ENCODE results near the gene ZFP91. TPM values are rescaled to one million over a fixed set of nuclear protein-coding genes. Genes with fewer than 3 reads are reported as not detected.

ZFP91 gene
- polyA plus RNA-seq, 1 donor from 2014 or later = 32.7 TPM

- no peaks in the 10 kb centered on the region for H3K79me2 ChIP-seq (replicated peaks; ENCODE audit: insufficient read depth, low read length)
- no peak overlapping the region for H3K27ac ChIP-seq (ENCODE audit: low read length)
- H4K20me1 ChIP-seq (ENCODE audit: insufficient read depth) = no peaks in the 10 kb centered on the region
- no peaks in the 10 kb centered on the region for H3K36me3 ChIP-seq (ENCODE audit: insufficient read depth, low read length)
- H3K4me2 ChIP-seq (ENCODE audit: low read length) = no peak overlapping the region
- no peak overlapping the region for H3K4me3 ChIP-seq (ENCODE audit: low read length)
- no peaks in the 10 kb centered on the region for H3K27me3 ChIP-seq (ENCODE audit: insufficient read depth, low read depth, low read length)
- TF ChIP-seq REST (IDR thresholded peaks at IDR 0.05; ENCODE audit: borderline replicate concordance) = no peak
- TF ChIP-seq MXI1 (conservative IDR thresholded peaks at IDR 0.05; ENCODE audit: poor library complexity, severe bottlenecking) = no peak
- TF ChIP-seq CTCF (IDR thresholded peaks at IDR 0.05; ENCODE audit: poor library complexity, severe bottlenecking) = no peak
- TF ChIP-seq RAD21 (conservative IDR thresholded peaks at IDR 0.05) = no peak
- no peak for TF ChIP-seq EZH2 (IDR thresholded peaks at IDR 0.05; ENCODE audit: borderline replicate concordance, insufficient read depth, low read length, poor library complexity, severe bottlenecking)
- TF ChIP-seq EP300 (conservative IDR thresholded peaks at IDR 0.05; ENCODE audit: poor library complexity, severe bottlenecking) = no peak
- no peak for TF ChIP-seq SMC3 (conservative IDR thresholded peaks at IDR 0.05; ENCODE audit: poor library complexity)
- no peak for TF ChIP-seq POLR2AphosphoS5 (IDR thresholded peaks at IDR 0.05)
- no peak for TF ChIP-seq TAF1 (IDR thresholded peaks at IDR 0.05; ENCODE audit: low read depth)
- peaks cover 5% of the 10 kb centered on the region for H3K9me3 ChIP-seq (ENCODE audit: low read length)
- no peaks in the 10 kb centered on the region for H3F3A ChIP-seq (ENCODE audit: insufficient read depth, low read length, poor library complexity, severe bottlenecking)
- no peaks in the 10 kb centered on the region for H3K9me2 ChIP-seq (ENCODE audit: insufficient read depth, low read length)
- no peak overlapping the region for H3K9ac ChIP-seq (ENCODE audit: low read length)
- H2AFZ ChIP-seq (ENCODE audit: low read depth, low read length) = no peak overlapping the region
Measured at GRCh38 chr11:58650496-58650895, 71.6 kb downstream of the ZFP91 start.

- Histone ChIP-seq H3K27me3 (ENCODE audit: insufficient read depth, low read depth, low read length) (no peaks in the 10 kb centered on the region), H3K27ac (ENCODE audit: low read length) (no peak overlapping the region), H2AFZ (ENCODE audit: low read depth, low read length) (no peak overlapping the region), H3K9me2 (ENCODE audit: insufficient read depth, low read length) (no peaks in the 10 kb centered on the region), H3F3A (ENCODE audit: insufficient read depth, low read length, poor library complexity, severe bottlenecking) (no peaks in the 10 kb centered on the region), H3K9ac (ENCODE audit: low read length) (no peak overlapping the region), H3K36me3 (ENCODE audit: insufficient read depth, low read length) (no peaks in the 10 kb centered on the region), H4K20me1 (ENCODE audit: insufficient read depth) (no peaks in the 10 kb centered on the region), H3K79me2 (replicated peaks; ENCODE audit: insufficient read depth, low read length) (no peaks in the 10 kb centered on the region), H3K9me3 (ENCODE audit: low read length) (no peaks in the 10 kb centered on the region), H3K4me3 (ENCODE audit: low read length) (no peak overlapping the region), H3K4me2 (ENCODE audit: low read length) (no peak overlapping the region)
- TF ChIP-seq EZH2 (IDR thresholded peaks at IDR 0.05; ENCODE audit: borderline replicate concordance, insufficient read depth, low read length, poor library complexity, severe bottlenecking) (no peak), POLR2AphosphoS5 (IDR thresholded peaks at IDR 0.05) (no peak), REST (IDR thresholded peaks at IDR 0.05; ENCODE audit: borderline replicate concordance) (no peak), TAF1 (IDR thresholded peaks at IDR 0.05; ENCODE audit: low read depth) (no peak), CTCF (IDR thresholded peaks at IDR 0.05; ENCODE audit: poor library complexity, severe bottlenecking) (no peak), SMC3 (conservative IDR thresholded peaks at IDR 0.05; ENCODE audit: poor library complexity) (no peak), RAD21 (conservative IDR thresholded peaks at IDR 0.05) (no peak), EP300 (conservative IDR thresholded peaks at IDR 0.05; ENCODE audit: poor library complexity, severe bottlenecking) (no peak), MXI1 (conservative IDR thresholded peaks at IDR 0.05; ENCODE audit: poor library complexity, severe bottlenecking) (no peak)
Measured at GRCh38 chr11:58652726-58653280, 73.9 kb downstream of the ZFP91 start.

Data from neural cell (in vitro differentiated cells).